DMS114 treated with DMSO at 0.1 percent for 48 hours (cell line): Measurements from ENCODE around the gene GOSR1.
"Not testable (repeated sequence)": the region's sequence is repeated elsewhere in the genome, so short reads cannot be mapped to it uniquely, and the experiment has no call there.

Experiments used
- DNase-seq: peaks from one replicate; lab custom pipeline; 2025; ENCODE audit not compliant: unreplicated experiment; lab: John Stamatoyannopoulos, UW

GOSR1 gene

GRCh38 chr17:30573603-30574175, 96.5 kb downstream of the GOSR1 start:
- DNase-seq: no peak

GRCh38 chr17:30574309-30574708, 97.1 kb downstream of the GOSR1 start:
- DNase-seq: not testable (repeated sequence)

- not testable (repeated sequence) for DNase-seq
Observed at GRCh38 chr17:30574806-30575205, 97.6 kb downstream of the GOSR1 start.

GRCh38 chr17:30575648-30576325, 98.6 kb downstream of the GOSR1 start:
- not testable (repeated sequence) for DNase-seq

GRCh38 chr17:30576326-30576861, 99.2 kb downstream of the GOSR1 start:
- no peak for DNase-seq
